MM.1S (cell line): ENCODE data around the gene ACTA1.

ENCODE experiments used
- DNase-seq: peaks from one replicate; pipeline ENCODE4 v3.0.0-alpha.2; 2015
- H2AFZ ChIP-seq: fragments of 300-600 bp; sonication (generic); 2 replicates; pipeline ENCODE4 v1.6.0; 2016; ENCODE audit warnings: antibody characterized with exemption, low read length
- H3F3A ChIP-seq: fragments of 300-600 bp; sonication (generic); 2 replicates; pipeline ENCODE4 v1.6.1; 2016; ENCODE audit warnings: mild to moderate bottlenecking, antibody characterized with exemption, low read length, moderate library complexity, mixed read lengths; ENCODE audit not compliant: insufficient read depth
- H3K27ac ChIP-seq: fragments of 300-600 bp; sonication (generic); 2 replicates; pipeline ENCODE4 v1.5.1; 2016; ENCODE audit warnings: mild to moderate bottlenecking, low read length
- H3K27me3 ChIP-seq: fragments of 300-600 bp; sonication (generic); replicated peaks from 2 replicates; pipeline ENCODE4 v1.6.0; 2016; ENCODE audit warnings: low read length; ENCODE audit not compliant: insufficient read depth
- H3K36me3 ChIP-seq: fragments of 300-600 bp; sonication (generic); replicated peaks from 2 replicates; pipeline ENCODE4 v1.6.1; 2016; ENCODE audit warnings: mild to moderate bottlenecking, low read length, mixed read lengths; ENCODE audit not compliant: insufficient read depth
- H3K4me1 ChIP-seq: fragments of 300-600 bp; sonication (generic); 2 replicates; pipeline ENCODE4 v1.6.1; 2016; ENCODE audit warnings: low read length, mixed read lengths
- H3K4me2 ChIP-seq: fragments of 300-600 bp; sonication (generic); 2 replicates; pipeline ENCODE4 v1.6.0; 2016; ENCODE audit warnings: low read depth, low read length
- H3K4me3 ChIP-seq: fragments of 300-600 bp; sonication (generic); 2 replicates; pipeline ENCODE4 v1.5.1; 2016; ENCODE audit warnings: low read length, mixed read lengths
- H3K79me2 ChIP-seq: fragments of 300-600 bp; sonication (generic); 2 replicates; pipeline ENCODE4 v1.6.1; 2016; ENCODE audit warnings: mixed run types, low read length, mixed read lengths
- H3K9ac ChIP-seq: fragments of 300-600 bp; sonication (generic); 2 replicates; pipeline ENCODE4 v1.6.1; 2016; ENCODE audit warnings: low read length, mixed read lengths
- H3K9me2 ChIP-seq: fragments of 300-600 bp; sonication (generic); replicated peaks from 2 replicates; pipeline ENCODE4 v1.6.1; 2016; ENCODE audit warnings: mild to moderate bottlenecking, low read length, mixed read lengths; ENCODE audit not compliant: insufficient read depth
- H3K9me3 ChIP-seq: fragments of 300-600 bp; sonication (generic); replicated peaks from 2 replicates; pipeline ENCODE4 v1.6.1; 2016; ENCODE audit warnings: mild to moderate bottlenecking, low read length, mixed read lengths; ENCODE audit not compliant: insufficient read depth
- H4K20me1 ChIP-seq: fragments of 300-600 bp; sonication (generic); 2 replicates; pipeline ENCODE4 v1.6.1; 2016; ENCODE audit warnings: mild to moderate bottlenecking, low read length, moderate library complexity, mixed read lengths; ENCODE audit not compliant: insufficient read depth
- EZH2 ChIP-seq: fragments of 300-600 bp; sonication (generic); optimal IDR thresholded peaks from 2 replicates; pipeline ENCODE3; 2017; ENCODE audit warnings: low read depth, mild to moderate bottlenecking, antibody characterized with exemption, low read length, mixed read lengths
- EZH2phosphoT487 ChIP-seq: fragments of 300-600 bp; sonication (generic); IDR thresholded peaks from 2 replicates; pipeline ENCODE4 v1.6.1; 2018; ENCODE audit warnings: antibody characterized with exemption, low read length
- TF ChIP-seq, protein P1 (sequence below): fragments of 300-600 bp; sonication (generic); IDR thresholded peaks from 2 replicates; pipeline ENCODE4 v1.5.1; 2016; ENCODE audit warnings: antibody characterized with exemption, low read length, mixed read lengths

The ACTA1 gene

DNA sequence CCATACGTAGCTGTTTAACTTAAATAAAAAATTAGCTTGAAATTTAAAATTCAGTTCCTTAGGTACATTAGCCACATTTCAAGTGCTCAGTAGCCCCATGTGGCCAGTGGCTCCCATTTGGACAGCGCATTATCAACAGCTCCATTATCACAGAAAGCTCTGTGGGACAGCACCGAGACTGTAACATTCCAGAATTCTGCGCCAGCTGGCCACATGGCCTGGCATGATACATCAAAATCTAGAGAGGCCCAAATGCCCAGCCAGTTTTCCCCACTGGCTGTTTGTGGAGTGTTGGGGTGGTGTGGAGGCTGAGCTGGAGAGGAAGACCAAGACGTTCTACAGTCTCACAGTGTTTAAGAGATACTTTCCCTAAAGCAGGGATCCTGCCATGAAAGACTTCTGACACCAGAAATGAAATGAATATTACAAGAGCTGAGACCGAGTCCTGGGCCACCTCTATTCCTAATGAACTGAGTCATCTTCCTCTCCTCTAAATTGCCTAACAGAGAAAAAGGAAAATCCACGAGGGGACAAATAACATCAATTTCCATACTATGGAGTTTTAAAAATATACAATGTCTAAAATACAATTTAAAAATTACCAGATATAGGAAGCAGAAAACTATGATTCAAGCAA is 27.3 kb upstream of the ACTA1 start:
- Histone ChIP-seq H2AFZ (no peak overlapping the region), H3K36me3 (0 out of 2 replicates have a peak, but pooled peaks cover 3% of the 10 kb centered on the region)
- TF ChIP-seq EZH2 (no peak), EZH2phosphoT487 (no peak)
- TF ChIP-seq, protein P1, sequence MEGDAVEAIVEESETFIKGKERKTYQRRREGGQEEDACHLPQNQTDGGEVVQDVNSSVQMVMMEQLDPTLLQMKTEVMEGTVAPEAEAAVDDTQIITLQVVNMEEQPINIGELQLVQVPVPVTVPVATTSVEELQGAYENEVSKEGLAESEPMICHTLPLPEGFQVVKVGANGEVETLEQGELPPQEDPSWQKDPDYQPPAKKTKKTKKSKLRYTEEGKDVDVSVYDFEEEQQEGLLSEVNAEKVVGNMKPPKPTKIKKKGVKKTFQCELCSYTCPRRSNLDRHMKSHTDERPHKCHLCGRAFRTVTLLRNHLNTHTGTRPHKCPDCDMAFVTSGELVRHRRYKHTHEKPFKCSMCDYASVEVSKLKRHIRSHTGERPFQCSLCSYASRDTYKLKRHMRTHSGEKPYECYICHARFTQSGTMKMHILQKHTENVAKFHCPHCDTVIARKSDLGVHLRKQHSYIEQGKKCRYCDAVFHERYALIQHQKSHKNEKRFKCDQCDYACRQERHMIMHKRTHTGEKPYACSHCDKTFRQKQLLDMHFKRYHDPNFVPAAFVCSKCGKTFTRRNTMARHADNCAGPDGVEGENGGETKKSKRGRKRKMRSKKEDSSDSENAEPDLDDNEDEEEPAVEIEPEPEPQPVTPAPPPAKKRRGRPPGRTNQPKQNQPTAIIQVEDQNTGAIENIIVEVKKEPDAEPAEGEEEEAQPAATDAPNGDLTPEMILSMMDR, result no peak

DNA sequence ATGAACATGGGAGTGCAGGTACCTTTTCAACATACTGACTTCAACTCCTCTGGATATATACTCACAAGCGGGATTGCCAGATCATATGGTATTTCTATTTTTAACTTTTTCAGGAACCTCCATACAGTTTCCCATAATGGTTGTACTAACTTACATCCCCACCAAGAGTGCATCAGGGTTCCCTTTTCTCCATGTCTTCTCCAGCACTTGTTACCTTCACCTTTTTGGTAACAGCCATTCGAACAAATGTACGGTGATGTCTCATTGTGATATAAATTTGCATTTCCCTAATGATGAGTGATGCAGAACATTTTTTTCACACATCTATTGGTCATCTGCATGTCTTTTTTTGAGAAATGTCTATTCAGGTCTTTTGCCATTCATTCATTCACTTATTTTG is 25.9 kb upstream of the ACTA1 start:
- no peaks in the 10 kb centered on the region for H3K9me3 ChIP-seq

More for the DNA sequence above, 27.3 kb upstream of the ACTA1 start:
- Histone ChIP-seq H3K27ac (no peak overlapping the region), H3K4me1 (no peaks in the 10 kb centered on the region), H3K9me3 (no peaks in the 10 kb centered on the region), H3K4me3 (no peak overlapping the region), H4K20me1 (no peaks in the 10 kb centered on the region), H3K9ac (no peak overlapping the region), H3K4me2 (no peak overlapping the region), H3K27me3 (no peaks in the 10 kb centered on the region), H3K79me2 (no peaks in the 10 kb centered on the region), H3F3A (no peaks in the 10 kb centered on the region), H3K9me2 (no peaks in the 10 kb centered on the region)
- no peak for DNase-seq

DNA sequence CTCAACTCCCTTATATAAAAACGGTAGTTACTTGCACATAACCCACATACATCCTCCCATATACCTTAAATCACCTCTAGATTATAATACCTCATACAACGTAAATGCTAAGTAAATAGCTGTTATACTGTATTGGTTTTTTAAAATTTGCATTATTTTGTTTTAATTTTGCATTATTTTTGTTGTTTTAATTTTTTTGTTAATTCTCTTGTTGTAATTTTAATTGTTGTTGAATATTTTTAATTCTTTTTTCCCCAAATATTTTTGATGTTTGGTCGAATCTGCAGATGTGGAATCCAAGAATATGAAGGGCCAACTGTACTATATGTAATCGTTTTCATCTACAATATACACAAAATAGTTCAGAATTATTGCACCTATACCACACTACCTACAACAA is 23.5 kb upstream of the ACTA1 start:
- no peaks in the 10 kb centered on the region for H3K79me2 ChIP-seq
- no peak overlapping the region for H2AFZ ChIP-seq
- no peak overlapping the region for H3K9ac ChIP-seq
- H3K4me3 ChIP-seq, result no peak overlapping the region
- 0 out of 2 replicates have a peak, but pooled peaks cover 3% of the 10 kb centered on the region for H3K36me3 ChIP-seq
- no peaks in the 10 kb centered on the region for H3K27me3 ChIP-seq
- no peaks in the 10 kb centered on the region for H3K9me2 ChIP-seq
- no peaks in the 10 kb centered on the region for H3K9me3 ChIP-seq
- DNase-seq, result no peak
- H3K27ac ChIP-seq, result no peak overlapping the region
- no peaks in the 10 kb centered on the region for H3K4me1 ChIP-seq
- H4K20me1 ChIP-seq, result no peaks in the 10 kb centered on the region
- no peak for TF ChIP-seq EZH2
- no peak overlapping the region for H3K4me2 ChIP-seq
- H3F3A ChIP-seq, result no peaks in the 10 kb centered on the region

More for the DNA sequence above, 25.9 kb upstream of the ACTA1 start:
- H3K27ac ChIP-seq, result no peak overlapping the region
- TF ChIP-seq EZH2, result no peak
- TF ChIP-seq, protein P1, result no peak
- no peak for TF ChIP-seq EZH2phosphoT487
- no peaks in the 10 kb centered on the region for H3F3A ChIP-seq
- H3K4me3 ChIP-seq, result no peak overlapping the region
- H3K4me1 ChIP-seq, result no peaks in the 10 kb centered on the region
- no peak overlapping the region for H2AFZ ChIP-seq
- no peaks in the 10 kb centered on the region for H3K27me3 ChIP-seq
- no peaks in the 10 kb centered on the region for H3K9me2 ChIP-seq
- 0 out of 2 replicates have a peak, but pooled peaks cover 3% of the 10 kb centered on the region for H3K36me3 ChIP-seq
- H3K79me2 ChIP-seq, result no peaks in the 10 kb centered on the region
- no peak overlapping the region for H3K9ac ChIP-seq
- H4K20me1 ChIP-seq, result no peaks in the 10 kb centered on the region
- no peak overlapping the region for H3K4me2 ChIP-seq
- DNase-seq, result no peak

DNA sequence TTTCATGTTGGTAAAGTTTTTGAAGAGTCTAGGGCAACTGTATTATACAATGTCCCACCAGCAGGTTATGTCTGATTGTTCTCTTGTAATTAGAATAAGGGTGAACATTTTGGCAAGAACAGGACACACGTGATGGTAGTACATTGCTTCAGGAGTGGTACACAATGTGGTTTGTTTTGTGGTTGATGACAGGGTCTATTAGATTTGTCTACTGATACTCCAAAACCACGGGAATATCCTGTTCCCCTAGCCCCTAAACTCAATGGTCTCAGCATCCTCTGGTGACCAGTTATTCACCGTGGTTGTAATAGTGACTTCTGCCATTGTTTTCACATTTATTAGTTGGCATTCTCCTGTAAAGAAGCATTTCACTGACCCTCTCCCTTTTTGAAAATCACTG is 22.1 kb upstream of the ACTA1 start:
- no peaks in the 10 kb centered on the region for H3K27me3 ChIP-seq
- H3K36me3 ChIP-seq, result no peaks in the 10 kb centered on the region
- H3K4me2 ChIP-seq, result no peak overlapping the region
- H3K27ac ChIP-seq, result no peak overlapping the region
- H3F3A ChIP-seq, result no peaks in the 10 kb centered on the region
- H3K4me1 ChIP-seq, result no peaks in the 10 kb centered on the region
- H3K9me2 ChIP-seq, result no peaks in the 10 kb centered on the region
- H3K79me2 ChIP-seq, result no peaks in the 10 kb centered on the region
- no peak overlapping the region for H3K9ac ChIP-seq
- no peak for TF ChIP-seq EZH2
- TF ChIP-seq EZH2phosphoT487, result no peak
- TF ChIP-seq, protein P1, result no peak
- no peaks in the 10 kb centered on the region for H3K9me3 ChIP-seq
- no peak overlapping the region for H3K4me3 ChIP-seq
- no peaks in the 10 kb centered on the region for H4K20me1 ChIP-seq
- DNase-seq, result no peak
- H2AFZ ChIP-seq, result no peak overlapping the region
